ENCODE data around the gene F11R. TPM values are rescaled to one million over a fixed set of nuclear protein-coding genes. Genes with fewer than 3 reads are reported as not detected.
A peak's percentile ranks its signal among the peaks of the same experiment; 100 is the strongest.

Gene F11R
- total RNA-seq, 3 donors from 2014 or later: 84.0 to 222 (median 157) TPM

DNA sequence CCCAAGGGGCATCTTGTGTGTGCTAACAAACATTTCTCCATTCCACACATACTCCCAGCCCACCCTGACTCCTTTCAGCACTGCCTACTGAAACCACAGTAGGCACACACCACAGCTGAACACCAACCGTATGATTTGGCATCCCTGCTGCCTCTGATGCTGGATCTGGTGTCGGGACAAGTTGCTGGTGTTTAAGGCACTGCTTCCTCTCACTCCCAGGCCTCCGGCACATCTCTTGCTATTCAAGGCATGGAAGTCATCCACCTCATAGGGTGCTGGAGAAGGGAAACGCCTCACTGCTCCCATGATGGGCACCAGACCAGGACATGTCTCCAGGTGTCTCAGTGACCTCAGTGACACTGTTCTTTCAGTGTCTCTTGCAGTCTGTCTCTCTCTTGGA lies 64.0 kb downstream of the F11R start:
- H3K4me1 ChIP-seq (ENCODE audit: low read depth): no peaks in the 10 kb centered on the region
- intact Hi-C loops (cut with DNase I, micrococcal nuclease): no loop called here
- TF ChIP-seq, protein P1, sequence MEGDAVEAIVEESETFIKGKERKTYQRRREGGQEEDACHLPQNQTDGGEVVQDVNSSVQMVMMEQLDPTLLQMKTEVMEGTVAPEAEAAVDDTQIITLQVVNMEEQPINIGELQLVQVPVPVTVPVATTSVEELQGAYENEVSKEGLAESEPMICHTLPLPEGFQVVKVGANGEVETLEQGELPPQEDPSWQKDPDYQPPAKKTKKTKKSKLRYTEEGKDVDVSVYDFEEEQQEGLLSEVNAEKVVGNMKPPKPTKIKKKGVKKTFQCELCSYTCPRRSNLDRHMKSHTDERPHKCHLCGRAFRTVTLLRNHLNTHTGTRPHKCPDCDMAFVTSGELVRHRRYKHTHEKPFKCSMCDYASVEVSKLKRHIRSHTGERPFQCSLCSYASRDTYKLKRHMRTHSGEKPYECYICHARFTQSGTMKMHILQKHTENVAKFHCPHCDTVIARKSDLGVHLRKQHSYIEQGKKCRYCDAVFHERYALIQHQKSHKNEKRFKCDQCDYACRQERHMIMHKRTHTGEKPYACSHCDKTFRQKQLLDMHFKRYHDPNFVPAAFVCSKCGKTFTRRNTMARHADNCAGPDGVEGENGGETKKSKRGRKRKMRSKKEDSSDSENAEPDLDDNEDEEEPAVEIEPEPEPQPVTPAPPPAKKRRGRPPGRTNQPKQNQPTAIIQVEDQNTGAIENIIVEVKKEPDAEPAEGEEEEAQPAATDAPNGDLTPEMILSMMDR (IDR thresholded peaks at IDR 0.05): no peak
- H3K4me3 ChIP-seq: no peak overlapping the region
- H3K9me3 ChIP-seq: no peaks in the 10 kb centered on the region
- DNase-seq (no peak), ATAC-seq (no peak)
- H3K36me3 ChIP-seq (ENCODE audit: low read depth): no peaks in the 10 kb centered on the region

DNA sequence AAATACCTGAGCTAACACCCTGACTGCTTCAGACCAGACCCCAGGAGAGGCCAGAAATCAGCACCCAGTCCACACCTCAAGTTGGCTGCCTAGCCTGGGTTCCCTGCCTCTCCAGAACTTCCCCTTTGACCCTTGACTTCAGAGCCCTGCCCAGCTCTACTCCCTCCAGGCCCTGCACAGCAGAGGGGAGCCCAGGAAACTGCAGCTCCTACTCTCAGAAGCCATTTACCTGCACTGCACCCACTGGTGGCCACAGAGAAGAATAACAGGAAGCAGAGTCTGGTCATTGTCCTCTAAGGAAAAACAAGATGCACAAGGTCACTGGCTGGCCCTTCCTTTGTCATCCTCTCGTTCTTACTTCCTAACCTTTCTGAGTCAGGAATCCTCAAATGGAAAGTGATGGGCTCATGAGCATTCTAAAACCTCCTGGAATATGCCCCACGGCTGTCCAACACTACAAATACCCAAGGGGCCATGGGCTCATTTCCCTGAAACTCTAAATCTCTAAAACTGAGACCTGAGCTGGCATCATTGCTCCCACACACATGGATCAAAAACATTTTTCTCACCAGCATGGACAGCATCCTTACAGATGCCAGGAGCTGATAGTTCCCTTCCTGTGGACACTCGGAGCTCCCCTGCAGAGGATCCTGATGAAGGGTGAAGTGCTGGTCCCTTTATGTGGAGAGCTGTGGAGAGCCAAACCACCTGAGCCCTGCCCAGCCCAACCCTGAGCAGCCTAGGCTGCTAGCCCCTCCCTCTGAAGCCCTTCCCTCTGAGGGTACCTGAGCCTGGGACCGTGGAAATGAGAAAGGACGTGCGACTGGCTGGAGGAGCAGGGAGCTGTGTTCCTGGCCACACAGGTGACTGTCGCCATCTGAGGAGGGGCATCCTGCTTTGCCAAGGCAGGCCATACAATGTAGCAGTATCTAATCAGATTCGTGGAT lies 66.5 kb downstream of the F11R start, which contains the start of gene ITLN2:
Gene ITLN2, minus strand, starts transcription at position 652 of the 947 bp plus-strand sequence. Its CDS starts 68 bp downstream, at position 584.
- Histone ChIP-seq H3K4me3 (no peak within 1 kb of the TSS), H3K36me3 (ENCODE audit: low read depth) (no peaks in the 10 kb centered on the region), H3K4me1 (ENCODE audit: low read depth) (no peaks in the 10 kb centered on the region), H3K9me3 (no peaks in the 10 kb centered on the region)
- ATAC-seq: peak; percentile 88
- peak in 2 of 3 donors; percentile 39 to 58 for DNase-seq
- intact Hi-C loops (cut with DNase I, micrococcal nuclease): loop anchor here in 1 of 2 donors (5.0 kb wide), 1 partner anchor 122 kb away; no protein-coding TSS in a partner anchor
- TF ChIP-seq, protein P1 (IDR thresholded peaks at IDR 0.05): peak; percentile 32

DNA sequence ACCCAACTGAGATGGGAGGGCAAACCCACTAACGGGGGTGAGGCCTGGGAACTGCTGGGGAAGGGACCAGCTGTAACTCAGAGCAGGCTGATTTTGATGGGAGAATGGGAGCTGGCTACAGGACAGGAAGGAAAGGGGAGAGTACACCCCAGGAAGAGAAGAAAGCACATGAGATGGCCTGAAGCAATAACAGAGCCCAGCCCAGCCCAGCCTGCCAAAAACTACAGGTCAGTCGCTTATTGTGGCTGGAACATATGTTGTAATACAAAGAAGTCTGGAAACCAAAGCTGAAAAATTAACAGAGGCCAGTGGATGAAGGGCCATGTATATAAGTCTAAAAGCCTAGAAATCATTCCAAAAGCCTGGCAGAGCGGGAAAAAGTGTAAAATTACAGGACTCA lies 67.9 kb downstream of the F11R start:
- Histone ChIP-seq H3K36me3 (ENCODE audit: low read depth) (no peaks in the 10 kb centered on the region), H3K9me3 (no peaks in the 10 kb centered on the region), H3K4me3 (no peak overlapping the region), H3K4me1 (ENCODE audit: low read depth) (no peaks in the 10 kb centered on the region)
- DNase-seq (no peak), ATAC-seq (no peak)
- intact Hi-C loops (cut with DNase I, micrococcal nuclease): loop anchor here in 1 of 2 donors (5.0 kb wide), 1 partner anchor 121 kb away; no protein-coding TSS in a partner anchor
- TF ChIP-seq, protein P1 (IDR thresholded peaks at IDR 0.05): no peak

DNA sequence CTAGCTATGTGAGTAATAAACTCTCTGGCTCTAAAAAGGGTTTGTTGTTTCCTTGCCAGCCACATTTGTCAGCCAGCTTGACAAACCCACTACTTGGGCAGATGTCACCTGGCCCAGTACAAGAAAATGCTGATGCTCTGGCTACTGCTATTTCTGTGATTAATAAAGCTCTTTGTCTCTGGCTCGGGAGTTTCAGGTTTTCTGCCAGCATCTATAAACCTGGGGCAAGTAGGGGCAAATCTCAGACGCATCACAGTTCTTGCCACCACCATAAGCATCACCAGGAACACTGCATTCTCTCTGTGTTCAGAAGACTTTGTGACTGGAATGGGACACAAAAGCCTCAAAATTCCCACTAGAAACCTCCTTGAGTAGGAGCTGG lies 68.8 kb downstream of the F11R start:
- intact Hi-C loops (cut with DNase I, micrococcal nuclease): loop anchor here in 1 of 2 donors (5.0 kb wide), 1 partner anchor 120 kb away; no protein-coding TSS in a partner anchor
- no peak for DNase-seq
- no peaks in the 10 kb centered on the region for H3K4me1 ChIP-seq (ENCODE audit: low read depth)
- no peaks in the 10 kb centered on the region for H3K36me3 ChIP-seq (ENCODE audit: low read depth)
- no peak overlapping the region for H3K4me3 ChIP-seq
- no peaks in the 10 kb centered on the region for H3K9me3 ChIP-seq
- ATAC-seq: no peak
- TF ChIP-seq, protein P1 (IDR thresholded peaks at IDR 0.05): no peak

DNA sequence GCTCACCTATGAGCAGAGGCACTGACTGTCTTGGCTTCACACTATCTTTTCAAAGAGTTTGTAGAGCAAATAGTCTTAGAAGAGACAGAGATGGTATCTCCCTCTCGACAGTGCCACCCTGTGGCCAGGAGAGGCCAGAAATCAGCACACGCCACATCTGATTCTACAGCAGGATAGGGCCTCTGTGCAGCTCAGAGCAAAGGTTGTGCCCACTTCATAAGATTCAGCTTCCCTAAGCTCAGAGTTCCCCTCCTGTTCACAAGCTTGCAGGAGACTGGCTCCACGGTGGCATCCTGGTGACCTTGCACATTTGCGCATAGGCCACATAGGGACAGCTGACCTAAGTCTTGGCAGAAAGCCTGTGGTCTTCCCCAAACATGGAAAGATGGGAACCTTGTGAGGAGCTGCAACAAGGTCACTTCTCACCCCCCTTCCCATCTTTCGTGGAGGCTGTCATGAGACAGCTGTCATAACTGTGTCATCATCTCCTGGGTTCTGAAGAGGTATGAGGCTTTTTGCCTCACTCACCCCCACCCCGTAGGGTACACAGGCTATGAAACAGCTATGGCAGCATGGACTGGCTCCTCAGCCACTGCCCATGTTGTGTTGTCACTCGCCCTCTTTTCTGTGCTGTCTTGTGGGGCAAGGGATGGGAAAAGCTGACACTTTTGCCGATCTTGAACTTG lies 69.4 kb downstream of the F11R start:
- H3K4me3 ChIP-seq: no peak overlapping the region
- no peaks in the 10 kb centered on the region for H3K36me3 ChIP-seq (ENCODE audit: low read depth)
- DNase-seq (peak in 2 of 3 donors; percentile 81 to 92), ATAC-seq (peak; percentile 91)
- H3K9me3 ChIP-seq: no peaks in the 10 kb centered on the region
- TF ChIP-seq, protein P1 (IDR thresholded peaks at IDR 0.05): peak; percentile 42
- H3K4me1 ChIP-seq (ENCODE audit: low read depth): no peaks in the 10 kb centered on the region
- intact Hi-C loops (cut with DNase I, micrococcal nuclease): loop anchor here in 1 of 2 donors (5.0 kb wide), 1 partner anchor 119 kb away; no protein-coding TSS in a partner anchor
